Duodenal mucosa (tissue), 2 donors: Measurements from ENCODE around the gene UHMK1.

Source experiments
- H3K27ac ChIP-seq: one replicate; pipeline ENCODE4 v1.7.0; 2013; ENCODE audit warnings: low read depth, low read length
- H3K27me3 ChIP-seq, 2 donors: one replicate each; pipeline ENCODE4 v1.7.0; 2013; ENCODE audit warnings: low read length in 2 of 2, control low read depth in 1 of 2; ENCODE audit not compliant: insufficient read depth in 2 of 2, control insufficient read depth in 1 of 2
- H3K36me3 ChIP-seq, 2 donors: one replicate each; pipeline ENCODE4 v1.7.0; 2013; ENCODE audit warnings: low read length in 2 of 2, control low read depth in 1 of 2; ENCODE audit not compliant: insufficient read depth in 2 of 2, control insufficient read depth in 1 of 2
- H3K4me1 ChIP-seq, 2 donors: one replicate each; pipeline ENCODE4 v1.7.0; 2013; ENCODE audit warnings: low read length in 2 of 2, control low read depth in 1 of 2; ENCODE audit not compliant: insufficient read depth in 2 of 2, control insufficient read depth in 1 of 2
- H3K4me3 ChIP-seq, 2 donors: one replicate each; pipeline ENCODE4 v1.7.0; 2013; ENCODE audit warnings: low read length in 2 of 2, low read depth in 1 of 2
- H3K9ac ChIP-seq, 2 donors: one replicate each; pipeline ENCODE4 v1.7.0; 2013; ENCODE audit warnings: low read length in 2 of 2, low read depth in 1 of 2
- H3K9me3 ChIP-seq, 2 donors: one replicate each; pipeline ENCODE4 v1.7.0; 2013; ENCODE audit warnings: low read length in 2 of 2, control low read depth in 1 of 2; ENCODE audit not compliant: control insufficient read depth in 1 of 2

UHMK1 gene

GRCh38 chr1:162578071-162578700 lies 80.6 kb downstream of the UHMK1 start:
- peaks cover 5 to 43% of the 10 kb centered on the region in 2 donors for H3K36me3 ChIP-seq
- peaks cover 0 to under 1% of the 10 kb centered on the region in 2 donors for H3K4me1 ChIP-seq
- no peaks in the 10 kb centered on the region for H3K9me3 ChIP-seq
- H3K4me3 ChIP-seq: no peak overlapping the region
- H3K9ac ChIP-seq: no peak overlapping the region
- no peak overlapping the region for H3K27ac ChIP-seq
- no peaks in the 10 kb centered on the region for H3K27me3 ChIP-seq

- H3K4me3 ChIP-seq: no peak overlapping the region
- H3K9ac ChIP-seq: no peak overlapping the region
These were observed 81.3 kb downstream of the UHMK1 start for GRCh38 chr1:162578936-162579335.

More at GRCh38 chr1:162578936-162579335, 81.3 kb downstream of the UHMK1 start:
- Histone ChIP-seq H3K36me3 (peaks cover 5 to 45% of the 10 kb centered on the region in 2 donors), H3K27ac (no peak overlapping the region), H3K27me3 (no peaks in the 10 kb centered on the region), H3K9me3 (no peaks in the 10 kb centered on the region), H3K4me1 (peaks cover 0 to 4% of the 10 kb centered on the region in 2 donors)
